ENCODE results near the gene NCAPH2. TPM values are rescaled to one million over a fixed set of nuclear protein-coding genes. Genes with fewer than 3 reads are reported as not detected.
A peak's percentile ranks its signal among the peaks of the same experiment; 100 is the strongest.

Gene NCAPH2
- total RNA-seq, 1 donor, result 27.5 TPM

- Histone ChIP-seq H4K20me1 (ENCODE audit: insufficient read depth, low read length) (no peaks in the 10 kb centered on the region), H3K27me3 (ENCODE audit: insufficient read depth, low read length) (no peaks in the 10 kb centered on the region), H2AFZ (ENCODE audit: low read length) (no peak overlapping the region), H3K4me3 (ENCODE audit: insufficient read depth, low read length) (no peak overlapping the region), H3K36me3 (ENCODE audit: insufficient read depth, low read length) (no peaks in the 10 kb centered on the region), H3K9me3 (ENCODE audit: low read depth, low read length) (no peaks in the 10 kb centered on the region), H3K4me2 (ENCODE audit: insufficient read depth, low read length) (no peak overlapping the region), H3K79me2 (ENCODE audit: insufficient read depth, low read length) (no peaks in the 10 kb centered on the region), H3K4me1 (ENCODE audit: insufficient read depth, low read length) (no peaks in the 10 kb centered on the region), H3K27ac (ENCODE audit: low read depth, low read length) (no peak overlapping the region)
- TF ChIP-seq CTCF (IDR thresholded peaks at IDR 0.05; ENCODE audit: extremely low read depth, low read depth, low read length), result no peak
- DNase-seq (ENCODE audit: insufficient read length, low spot score, missing footprints), result peak; percentile 65
Measured at GRCh38 chr22:50488006-50488677, 19.9 kb upstream of the NCAPH2 start.

DNA sequence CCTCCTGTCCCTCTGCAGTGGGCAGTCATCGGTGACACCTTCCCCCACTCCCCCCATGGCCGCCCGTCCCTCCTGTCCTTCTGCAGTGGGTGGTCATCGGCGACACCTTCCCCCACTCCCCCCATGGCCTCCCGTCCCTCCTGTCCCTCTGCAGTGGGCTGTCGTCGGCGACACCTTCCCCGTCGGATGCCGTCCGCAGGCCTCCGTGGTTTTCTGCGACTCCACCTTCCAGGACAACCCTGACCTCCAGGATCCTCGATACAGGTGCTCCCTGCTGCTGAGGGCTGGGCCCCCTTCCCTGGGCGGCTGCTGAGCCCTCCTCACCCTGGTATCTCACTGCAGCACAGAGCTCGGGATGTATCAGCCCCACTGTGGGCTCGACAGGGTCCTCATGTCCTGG, 19.1 kb upstream of the NCAPH2 start:
- no peaks in the 10 kb centered on the region for H3K79me2 ChIP-seq (ENCODE audit: insufficient read depth, low read length)
- no peak overlapping the region for H2AFZ ChIP-seq (ENCODE audit: low read length)
- no peaks in the 10 kb centered on the region for H4K20me1 ChIP-seq (ENCODE audit: insufficient read depth, low read length)

DNA sequence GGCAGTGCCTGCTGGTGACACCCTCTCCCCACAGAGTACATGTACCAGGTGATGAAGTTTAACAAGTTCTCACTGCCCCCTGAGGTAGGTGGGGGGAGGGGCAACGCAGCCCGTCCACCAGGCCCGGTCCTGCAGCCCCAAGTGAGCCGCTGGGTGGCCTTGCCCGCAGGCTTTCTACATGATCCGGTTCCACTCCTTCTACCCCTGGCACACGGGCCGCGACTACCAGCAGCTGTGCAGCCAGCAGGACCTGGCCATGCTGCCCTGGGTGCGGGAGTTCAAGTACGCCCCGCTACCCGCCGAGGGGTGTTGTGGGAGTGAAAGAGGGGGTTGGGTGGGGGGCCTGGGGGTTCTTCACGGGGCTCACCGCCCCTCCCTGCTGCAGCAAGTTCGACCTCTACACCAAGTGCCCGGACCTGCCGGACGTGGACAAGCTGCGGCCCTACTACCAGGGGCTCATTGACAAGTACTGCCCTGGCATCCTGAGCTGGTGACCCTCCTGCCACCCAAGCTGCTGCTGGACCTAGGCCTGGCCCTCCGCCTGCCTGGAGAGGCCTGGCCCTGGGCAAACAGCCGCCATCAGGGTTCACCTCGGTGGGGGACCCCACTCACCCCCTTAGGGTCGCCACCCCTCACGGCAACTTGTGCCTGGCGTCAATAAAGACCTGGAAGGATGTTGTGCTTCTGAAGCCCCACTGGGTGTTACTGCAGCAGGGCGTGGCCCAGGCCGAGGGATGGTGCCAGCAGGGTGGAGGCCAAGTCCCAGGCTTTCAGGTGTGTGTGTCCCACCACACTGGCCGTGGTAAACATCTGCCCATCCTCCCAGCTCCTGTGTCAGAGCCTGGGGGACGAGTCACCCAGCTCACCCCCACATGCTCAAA, 18.4 kb upstream of the NCAPH2 start:
- Histone ChIP-seq H3K27me3 (ENCODE audit: insufficient read depth, low read length) (no peaks in the 10 kb centered on the region), H3K9me3 (ENCODE audit: low read depth, low read length) (no peaks in the 10 kb centered on the region), H3K79me2 (ENCODE audit: insufficient read depth, low read length) (no peaks in the 10 kb centered on the region), H3K4me1 (ENCODE audit: insufficient read depth, low read length) (no peaks in the 10 kb centered on the region), H3K36me3 (ENCODE audit: insufficient read depth, low read length) (no peaks in the 10 kb centered on the region), H2AFZ (ENCODE audit: low read length) (no peak overlapping the region), H4K20me1 (ENCODE audit: insufficient read depth, low read length) (no peaks in the 10 kb centered on the region), H3K4me3 (ENCODE audit: insufficient read depth, low read length) (no peak overlapping the region), H3K27ac (ENCODE audit: low read depth, low read length) (no peak overlapping the region), H3K4me2 (ENCODE audit: insufficient read depth, low read length) (no peak overlapping the region)
- no peak for TF ChIP-seq CTCF (IDR thresholded peaks at IDR 0.05; ENCODE audit: extremely low read depth, low read depth, low read length)
- peak; percentile 81 for DNase-seq (ENCODE audit: insufficient read length, low spot score, missing footprints)

More for the DNA sequence above, 19.1 kb upstream of the NCAPH2 start:
- peak; percentile 52 for DNase-seq (ENCODE audit: insufficient read length, low spot score, missing footprints)
- Histone ChIP-seq H3K4me3 (ENCODE audit: insufficient read depth, low read length) (no peak overlapping the region), H3K9me3 (ENCODE audit: low read depth, low read length) (no peaks in the 10 kb centered on the region), H3K4me2 (ENCODE audit: insufficient read depth, low read length) (no peak overlapping the region), H3K27ac (ENCODE audit: low read depth, low read length) (no peak overlapping the region), H3K27me3 (ENCODE audit: insufficient read depth, low read length) (no peaks in the 10 kb centered on the region), H3K4me1 (ENCODE audit: insufficient read depth, low read length) (no peaks in the 10 kb centered on the region), H3K36me3 (ENCODE audit: insufficient read depth, low read length) (no peaks in the 10 kb centered on the region)
- TF ChIP-seq CTCF (IDR thresholded peaks at IDR 0.05; ENCODE audit: extremely low read depth, low read depth, low read length), result no peak
